ENCODE measurements around the gene PARP3. TPM values are rescaled to one million over a fixed set of nuclear protein-coding genes. Genes with fewer than 3 reads are reported as not detected.
A peak's percentile ranks its signal among the peaks of the same experiment; 100 is the strongest.

Gene PARP3
- total RNA-seq, 1 donor from 2014 or later = 22.5 TPM

DNA sequence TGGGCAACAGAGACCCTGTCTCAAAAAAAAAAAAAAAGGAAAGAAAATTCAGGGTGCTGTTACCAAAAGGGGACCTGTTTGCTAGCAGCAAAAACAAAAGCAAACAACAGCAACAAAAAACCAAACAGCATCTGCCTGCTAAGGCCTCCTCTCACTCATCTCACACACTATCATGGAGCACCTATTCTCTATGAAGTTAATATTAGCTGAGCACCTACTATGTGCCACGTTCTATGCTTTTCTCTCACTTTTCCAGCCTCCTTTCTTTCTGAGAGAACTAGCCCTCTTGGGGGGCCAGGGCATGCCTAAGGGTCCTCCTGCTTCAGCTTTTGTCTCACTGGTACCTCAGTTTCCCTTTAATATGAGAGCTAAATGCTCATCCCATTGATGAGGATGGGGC, 12.6 kb downstream of the PARP3 start:
- no peak for DNase-seq (ENCODE audit: low read depth)
- no peak overlapping the region for H3K4me3 ChIP-seq (ENCODE audit: low read depth, low read length)
- TF ChIP-seq, protein P1, sequence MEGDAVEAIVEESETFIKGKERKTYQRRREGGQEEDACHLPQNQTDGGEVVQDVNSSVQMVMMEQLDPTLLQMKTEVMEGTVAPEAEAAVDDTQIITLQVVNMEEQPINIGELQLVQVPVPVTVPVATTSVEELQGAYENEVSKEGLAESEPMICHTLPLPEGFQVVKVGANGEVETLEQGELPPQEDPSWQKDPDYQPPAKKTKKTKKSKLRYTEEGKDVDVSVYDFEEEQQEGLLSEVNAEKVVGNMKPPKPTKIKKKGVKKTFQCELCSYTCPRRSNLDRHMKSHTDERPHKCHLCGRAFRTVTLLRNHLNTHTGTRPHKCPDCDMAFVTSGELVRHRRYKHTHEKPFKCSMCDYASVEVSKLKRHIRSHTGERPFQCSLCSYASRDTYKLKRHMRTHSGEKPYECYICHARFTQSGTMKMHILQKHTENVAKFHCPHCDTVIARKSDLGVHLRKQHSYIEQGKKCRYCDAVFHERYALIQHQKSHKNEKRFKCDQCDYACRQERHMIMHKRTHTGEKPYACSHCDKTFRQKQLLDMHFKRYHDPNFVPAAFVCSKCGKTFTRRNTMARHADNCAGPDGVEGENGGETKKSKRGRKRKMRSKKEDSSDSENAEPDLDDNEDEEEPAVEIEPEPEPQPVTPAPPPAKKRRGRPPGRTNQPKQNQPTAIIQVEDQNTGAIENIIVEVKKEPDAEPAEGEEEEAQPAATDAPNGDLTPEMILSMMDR (IDR thresholded peaks at IDR 0.05; ENCODE audit: insufficient read depth, low read length, poor library complexity, severe bottlenecking) = no peak
- H3K36me3 ChIP-seq (ENCODE audit: control insufficient read depth, insufficient read depth, low read length) = peaks cover under 1% of the 10 kb centered on the region
- H3K27me3 ChIP-seq (ENCODE audit: control insufficient read depth, insufficient read depth, low read length) = peaks cover 11% of the 10 kb centered on the region

DNA sequence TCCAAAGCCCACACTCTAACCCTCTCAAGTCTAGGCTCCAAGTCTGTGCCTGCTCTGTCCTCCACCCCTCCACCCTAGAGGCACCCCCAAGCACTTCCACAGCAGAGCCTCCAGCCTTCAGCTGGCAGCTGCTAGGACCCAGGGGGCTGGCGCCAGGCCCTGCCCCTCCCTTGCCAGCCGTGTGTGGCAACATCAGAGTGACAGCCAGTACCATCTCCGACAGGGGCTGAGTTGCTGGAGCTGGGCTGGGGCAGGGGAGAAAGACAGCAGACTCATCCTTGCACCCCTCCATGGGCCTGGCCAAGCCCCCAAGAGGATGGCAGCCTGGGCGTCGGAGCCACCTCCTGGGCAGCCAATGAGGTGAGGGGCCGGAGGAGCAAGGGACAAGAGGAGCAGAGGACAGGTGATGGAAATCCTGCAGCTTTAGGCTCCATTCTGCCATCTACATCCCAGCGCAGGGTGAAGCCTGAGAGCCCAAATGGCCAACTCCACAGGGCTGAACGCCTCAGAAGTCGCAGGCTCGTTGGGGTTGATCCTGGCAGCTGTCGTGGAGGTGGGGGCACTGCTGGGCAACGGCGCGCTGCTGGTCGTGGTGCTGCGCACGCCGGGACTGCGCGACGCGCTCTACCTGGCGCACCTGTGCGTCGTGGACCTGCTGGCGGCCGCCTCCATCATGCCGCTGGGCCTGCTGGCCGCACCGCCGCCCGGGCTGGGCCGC, 13.2 kb downstream of the PARP3 start, which contains the start of gene GPR62:
Gene GPR62 (plus strand): TSS at position 207 of the 718 bp plus-strand sequence. CDS start 272 bp downstream, at position 479.
- DNase-seq (ENCODE audit: low read depth) = no peak
- Histone ChIP-seq H3K27me3 (ENCODE audit: control insufficient read depth, insufficient read depth, low read length) (peaks cover 11% of the 10 kb centered on the region), H3K36me3 (ENCODE audit: control insufficient read depth, insufficient read depth, low read length) (peaks cover 2% of the 10 kb centered on the region), H3K4me3 (ENCODE audit: low read depth, low read length) (peak within 1 kb of the TSS; percentile 20)
- TF ChIP-seq, protein P1 (IDR thresholded peaks at IDR 0.05; ENCODE audit: insufficient read depth, low read length, poor library complexity, severe bottlenecking) = no peak

- peaks cover 11% of the 10 kb centered on the region for H3K27me3 ChIP-seq (ENCODE audit: control insufficient read depth, insufficient read depth, low read length)
- TF ChIP-seq, protein P1 (IDR thresholded peaks at IDR 0.05; ENCODE audit: insufficient read depth, low read length, poor library complexity, severe bottlenecking) = peak; percentile 63
- peak overlapping the region; percentile 20 for H3K4me3 ChIP-seq (ENCODE audit: low read depth, low read length)
- no peak for DNase-seq (ENCODE audit: low read depth)
- H3K36me3 ChIP-seq (ENCODE audit: control insufficient read depth, insufficient read depth, low read length) = peaks cover 2% of the 10 kb centered on the region
Observed at GRCh38 chr3:51955893-51956770, 14.0 kb downstream of the PARP3 start.

GRCh38 chr3:51957520-51958205, 15.5 kb downstream of the PARP3 start:
- no peak overlapping the region for H3K4me3 ChIP-seq (ENCODE audit: low read depth, low read length)
- peaks cover 11% of the 10 kb centered on the region for H3K27me3 ChIP-seq (ENCODE audit: control insufficient read depth, insufficient read depth, low read length)
- TF ChIP-seq, protein P1 (IDR thresholded peaks at IDR 0.05; ENCODE audit: insufficient read depth, low read length, poor library complexity, severe bottlenecking) = no peak
- no peak for DNase-seq (ENCODE audit: low read depth)
- peaks cover 2% of the 10 kb centered on the region for H3K36me3 ChIP-seq (ENCODE audit: control insufficient read depth, insufficient read depth, low read length)

DNA sequence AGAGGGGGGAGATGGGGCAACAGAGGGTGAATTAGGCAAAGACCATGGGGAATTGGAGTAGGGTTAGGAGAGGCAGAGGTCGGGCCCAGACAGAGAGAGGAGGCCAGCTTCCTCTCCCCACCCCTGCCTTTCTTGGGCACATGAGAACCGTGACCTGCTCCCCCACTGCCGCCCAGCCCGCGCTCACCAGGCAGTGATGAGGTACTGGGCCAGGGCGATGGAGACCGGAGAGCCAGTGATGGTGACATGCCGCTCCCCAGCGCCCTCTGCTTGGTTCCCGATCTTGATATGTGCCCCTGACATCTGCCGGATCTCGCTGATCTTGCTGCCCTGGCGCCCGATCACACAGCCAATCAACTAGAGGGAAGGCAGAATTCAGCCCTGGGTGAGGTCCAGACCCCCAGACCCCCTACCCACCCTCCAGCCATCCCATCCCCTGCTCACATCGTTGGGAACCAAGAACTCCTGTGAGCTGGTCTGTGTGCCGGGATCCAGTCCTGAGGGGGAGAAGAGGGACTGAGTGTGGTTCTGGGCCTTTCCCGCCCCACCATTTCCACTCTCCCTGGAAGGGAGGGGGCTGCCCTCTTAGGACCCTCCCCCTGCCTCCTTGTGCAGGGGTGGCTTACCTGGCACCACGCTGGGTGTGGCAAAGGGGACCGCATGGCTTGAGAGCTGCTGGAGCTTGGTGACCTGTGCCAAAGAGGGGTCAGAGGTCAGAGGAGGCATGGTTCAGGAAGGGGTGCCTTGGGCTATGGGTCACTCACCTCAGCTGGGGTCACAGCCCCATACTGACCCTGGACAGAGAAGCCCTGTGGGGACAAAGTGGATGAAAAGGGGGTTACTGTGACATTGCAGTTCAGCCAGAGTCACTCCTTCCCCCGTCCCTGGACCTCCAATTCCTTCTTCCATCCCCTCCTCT, 16.7 kb downstream of the PARP3 start:
- no peak for DNase-seq (ENCODE audit: low read depth)
- H3K36me3 ChIP-seq (ENCODE audit: control insufficient read depth, insufficient read depth, low read length) = peaks cover 2% of the 10 kb centered on the region
- peaks cover 7% of the 10 kb centered on the region for H3K27me3 ChIP-seq (ENCODE audit: control insufficient read depth, insufficient read depth, low read length)
- TF ChIP-seq, protein P1 (IDR thresholded peaks at IDR 0.05; ENCODE audit: insufficient read depth, low read length, poor library complexity, severe bottlenecking) = no peak
- no peak overlapping the region for H3K4me3 ChIP-seq (ENCODE audit: low read depth, low read length)

Measured in kidney epithelial cell (primary cell).